HG02943 (cell line): ENCODE data around the gene DPYD.

Experiments
- ATAC-seq: cut with Tn5 transposase; IDR thresholded peaks from one replicate; pipeline ENCODE4 v1.9.1; 2021; ENCODE audit warnings: mild to moderate bottlenecking, low read depth, moderate library complexity; ENCODE audit not compliant: unreplicated experiment

The DPYD gene

GRCh38 chr1:97727029-97727428 is 193.8 kb downstream of the DPYD start:
- no peak for ATAC-seq

- ATAC-seq: no peak
Observed at GRCh38 chr1:97726386-97726785, 194.4 kb downstream of the DPYD start.

GRCh38 chr1:97721221-97721620 is 199.6 kb downstream of the DPYD start:
- ATAC-seq: no peak

GRCh38 chr1:97712980-97713379 is 207.9 kb downstream of the DPYD start:
- no peak for ATAC-seq

- ATAC-seq: no peak
Observed at GRCh38 chr1:97711858-97712257, 209.0 kb downstream of the DPYD start.

GRCh38 chr1:97693601-97694000 is 227.2 kb downstream of the DPYD start:
- no peak for ATAC-seq

- ATAC-seq: no peak
Observed at GRCh38 chr1:97691325-97691724, 229.5 kb downstream of the DPYD start.

- no peak for ATAC-seq
Observed at GRCh38 chr1:97685360-97685759, 235.5 kb downstream of the DPYD start.

GRCh38 chr1:97680894-97681293 is 239.9 kb downstream of the DPYD start:
- ATAC-seq: no peak

- no peak for ATAC-seq
Observed at GRCh38 chr1:97680470-97680869, 240.4 kb downstream of the DPYD start.

- no peak for ATAC-seq
Observed at GRCh38 chr1:97677702-97678101, 243.1 kb downstream of the DPYD start.

- no peak for ATAC-seq
Observed at GRCh38 chr1:97674517-97674916, 246.3 kb downstream of the DPYD start.

- no peak for ATAC-seq
Observed at GRCh38 chr1:97668945-97669344, 251.9 kb downstream of the DPYD start.

GRCh38 chr1:97660431-97661105 is 260.3 kb downstream of the DPYD start:
- no peak for ATAC-seq

GRCh38 chr1:97654876-97655585 is 265.8 kb downstream of the DPYD start:
- no peak for ATAC-seq

GRCh38 chr1:97651250-97651649 is 269.6 kb downstream of the DPYD start:
- no peak for ATAC-seq

- no peak for ATAC-seq
Observed at GRCh38 chr1:97649591-97649990, 271.2 kb downstream of the DPYD start.

GRCh38 chr1:97647776-97648175 is 273.1 kb downstream of the DPYD start:
- no peak for ATAC-seq

- no peak for ATAC-seq
Observed at GRCh38 chr1:97646071-97646470, 274.8 kb downstream of the DPYD start.

GRCh38 chr1:97640677-97641076 is 280.2 kb downstream of the DPYD start:
- ATAC-seq: no peak

- ATAC-seq: no peak
Observed at GRCh38 chr1:97636941-97637340, 283.9 kb downstream of the DPYD start.

- no peak for ATAC-seq
Observed at GRCh38 chr1:97634758-97635157, 286.1 kb downstream of the DPYD start.
